ENCODE data around the gene GJB4. TPM values are rescaled to one million over a fixed set of nuclear protein-coding genes. Genes with fewer than 3 reads are reported as not detected.

Gene GJB4
- total and polyA plus RNA-seq, 2 donors, result 0.69 to 0.99 TPM

DNA sequence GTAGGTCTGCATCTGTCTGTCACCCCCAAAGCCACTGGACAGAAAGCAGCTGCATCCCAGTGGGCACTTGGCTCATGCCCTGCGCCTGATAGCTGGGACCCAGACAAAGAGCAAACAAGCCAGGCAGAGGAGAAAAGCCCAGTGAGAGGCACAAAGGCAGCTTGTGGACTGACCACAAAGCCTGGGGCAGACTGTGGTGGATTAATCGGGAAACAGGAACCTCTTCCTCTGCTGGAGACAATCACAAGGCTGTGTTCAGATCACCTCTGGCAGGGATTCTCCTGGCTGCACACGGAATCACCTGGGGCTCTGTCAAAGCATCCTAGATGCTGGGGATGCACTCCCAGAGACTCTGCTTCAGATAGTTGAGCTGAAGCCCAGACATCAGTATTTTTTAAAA, 19.9 kb upstream of the GJB4 start:
- Histone ChIP-seq H3K36me3 (ENCODE audit: insufficient read depth) (no peaks in the 10 kb centered on the region), H3K4me3 (ENCODE audit: low read depth, low read length) (no peak overlapping the region), H3K4me1 (ENCODE audit: insufficient read depth) (no peaks in the 10 kb centered on the region), H3K27ac (ENCODE audit: low read depth) (no peak overlapping the region)
- DNase-seq (ENCODE audit: extremely low spot score), result no peak
- 69% methylated on average over 3 of the region's 3 CpGs for WGBS

DNA sequence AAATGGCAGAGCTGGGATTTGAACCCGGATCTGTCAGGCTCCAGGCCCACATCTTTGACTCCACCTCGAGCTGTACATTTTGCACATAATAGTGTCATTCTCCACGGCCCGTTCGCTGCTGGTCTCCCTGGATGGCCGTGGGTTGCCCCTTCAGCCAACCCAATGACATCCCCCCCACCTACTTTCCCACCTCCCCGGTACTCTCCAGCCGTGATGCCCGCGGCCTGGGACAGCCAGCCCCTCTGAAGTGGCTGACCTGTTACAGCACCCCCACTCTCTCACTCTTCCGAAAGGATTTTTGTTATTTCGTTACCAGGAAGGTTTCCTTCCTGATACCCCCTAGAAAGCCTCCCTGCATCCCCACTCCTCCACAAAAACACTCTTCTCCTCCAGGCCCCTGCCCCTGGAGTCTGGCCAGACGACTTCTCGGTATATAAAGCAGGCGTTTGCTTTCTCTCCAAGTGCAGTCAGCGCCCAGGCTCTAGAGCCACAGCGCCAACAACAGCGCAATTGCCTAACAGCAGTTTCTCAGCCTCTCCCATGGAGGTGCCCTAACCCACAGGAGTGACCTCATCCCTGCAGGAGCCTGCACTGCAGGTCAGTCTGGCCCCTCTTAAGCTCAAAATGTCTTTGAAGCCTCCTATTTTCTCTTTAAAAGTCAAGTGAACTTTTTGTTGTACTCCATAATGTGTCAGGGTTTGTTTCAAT, 19.2 kb upstream of the GJB4 start:
- 49% methylated on average over 18 of the region's 18 CpGs for WGBS
- no peak for DNase-seq (ENCODE audit: extremely low spot score)
- Histone ChIP-seq H3K36me3 (ENCODE audit: insufficient read depth) (no peaks in the 10 kb centered on the region), H3K4me3 (ENCODE audit: low read depth, low read length) (no peak overlapping the region), H3K27ac (ENCODE audit: low read depth) (no peak overlapping the region), H3K4me1 (ENCODE audit: insufficient read depth) (no peaks in the 10 kb centered on the region)

DNA sequence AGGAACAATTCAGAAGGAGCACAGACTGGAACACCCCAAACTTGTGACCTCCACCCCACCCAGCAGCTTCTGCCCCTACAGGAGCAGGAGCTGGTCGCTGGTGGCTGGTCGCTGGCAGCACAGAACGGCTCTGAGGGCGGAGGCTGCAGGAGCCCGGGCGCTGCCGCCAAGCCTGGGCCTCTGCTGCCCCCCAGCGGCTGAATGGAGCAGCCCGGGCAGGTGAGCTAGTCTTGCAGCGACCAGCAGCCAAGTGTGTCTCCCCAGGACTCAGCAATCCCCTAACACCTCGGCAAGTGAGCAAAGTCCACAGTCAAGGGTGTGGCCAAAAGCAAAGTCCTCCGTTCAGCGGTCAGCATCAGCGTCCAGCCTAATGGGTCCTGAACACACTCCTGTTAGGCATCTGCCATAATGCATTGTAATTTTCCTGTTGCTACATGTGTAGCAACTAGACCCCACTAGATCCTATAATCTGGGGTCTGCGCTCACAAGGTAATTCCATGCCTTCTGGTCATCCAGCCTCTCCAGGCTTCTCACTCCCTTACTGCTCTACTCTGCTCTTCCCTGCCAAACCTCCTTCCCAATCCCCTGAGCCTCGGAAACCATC, 16.8 kb upstream of the GJB4 start:
- WGBS, result 13% methylated on average over 16 of the region's 16 CpGs
- Histone ChIP-seq H3K27ac (ENCODE audit: low read depth) (no peak overlapping the region), H3K4me1 (ENCODE audit: insufficient read depth) (no peaks in the 10 kb centered on the region), H3K4me3 (ENCODE audit: low read depth, low read length) (no peak overlapping the region), H3K36me3 (ENCODE audit: insufficient read depth) (no peaks in the 10 kb centered on the region)
- no peak for DNase-seq (ENCODE audit: extremely low spot score)

DNA sequence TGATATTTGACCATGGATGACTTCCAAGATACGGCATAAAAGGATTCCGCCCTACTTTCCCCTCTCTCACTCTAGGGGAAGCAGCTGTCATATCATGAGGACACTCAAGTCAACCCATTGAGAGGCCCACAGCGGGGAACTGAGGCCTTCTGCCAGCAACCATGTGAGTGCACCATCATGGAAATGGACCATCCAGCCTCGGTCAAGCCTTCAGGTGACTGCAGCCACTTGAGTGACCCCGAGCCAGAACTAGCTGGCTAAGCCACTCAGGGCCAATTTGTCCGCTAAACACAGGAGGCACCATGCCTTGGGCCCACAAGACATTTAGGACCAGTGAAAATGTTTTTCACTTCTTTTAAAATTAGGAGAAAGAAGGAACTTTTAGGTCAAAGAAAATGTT, 15.8 kb upstream of the GJB4 start:
- WGBS, result 77% methylated on average over 6 of the region's 6 CpGs
- no peak overlapping the region for H3K27ac ChIP-seq (ENCODE audit: low read depth)
- no peaks in the 10 kb centered on the region for H3K4me1 ChIP-seq (ENCODE audit: insufficient read depth)
- H3K4me3 ChIP-seq (ENCODE audit: low read depth, low read length), result no peak overlapping the region
- no peak for DNase-seq (ENCODE audit: extremely low spot score)
- H3K36me3 ChIP-seq (ENCODE audit: insufficient read depth), result no peaks in the 10 kb centered on the region

DNA sequence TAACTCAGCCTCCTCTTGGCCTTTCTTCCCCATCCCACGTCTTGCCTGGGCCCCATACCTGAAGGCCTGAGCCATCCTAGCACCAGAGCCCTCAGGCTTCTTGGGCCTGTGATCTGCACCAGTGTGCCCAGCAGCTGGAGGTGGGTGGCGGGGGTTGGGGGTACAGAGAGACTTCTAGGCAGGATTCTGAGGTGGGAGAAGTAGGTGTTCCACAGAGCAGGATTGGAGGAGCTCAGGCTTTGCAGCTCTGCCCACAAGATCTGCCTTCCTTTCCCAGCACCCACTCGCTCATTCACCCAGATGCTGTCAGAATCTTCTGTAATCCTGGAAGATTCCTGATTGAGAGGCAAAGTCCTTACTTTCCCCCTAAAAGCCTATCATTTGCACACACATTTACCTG, 14.7 kb upstream of the GJB4 start:
- Histone ChIP-seq H3K4me1 (ENCODE audit: insufficient read depth) (no peaks in the 10 kb centered on the region), H3K36me3 (ENCODE audit: insufficient read depth) (no peaks in the 10 kb centered on the region), H3K27ac (ENCODE audit: low read depth) (no peak overlapping the region), H3K4me3 (ENCODE audit: low read depth, low read length) (no peak overlapping the region)
- no peak for DNase-seq (ENCODE audit: extremely low spot score)
- 72% methylated on average over 3 of the region's 3 CpGs for WGBS

DNA sequence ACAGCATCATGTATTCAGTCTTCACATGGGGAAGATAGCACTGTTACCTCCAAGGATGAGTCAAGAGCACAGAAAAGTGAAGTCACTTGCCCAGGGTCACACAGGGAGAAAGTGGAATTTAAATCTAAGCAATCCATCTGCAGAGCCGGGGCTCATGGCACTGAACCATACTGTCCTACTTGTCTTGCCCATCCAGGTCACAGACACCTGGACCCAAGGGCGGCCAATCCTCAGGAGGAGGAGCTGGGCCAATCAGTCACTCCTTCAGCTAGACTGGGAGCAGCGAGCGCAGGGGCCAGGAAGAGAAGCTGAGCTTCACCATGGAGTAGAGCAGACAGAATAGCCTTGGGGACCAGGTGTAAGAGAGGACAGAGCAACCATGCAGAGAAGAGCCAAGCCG, 13.9 kb upstream of the GJB4 start:
- no peak overlapping the region for H3K4me3 ChIP-seq (ENCODE audit: low read depth, low read length)
- no peaks in the 10 kb centered on the region for H3K4me1 ChIP-seq (ENCODE audit: insufficient read depth)
- H3K36me3 ChIP-seq (ENCODE audit: insufficient read depth), result no peaks in the 10 kb centered on the region
- no peak for DNase-seq (ENCODE audit: extremely low spot score)
- H3K27ac ChIP-seq (ENCODE audit: low read depth), result no peak overlapping the region
- WGBS, result 83% methylated on average over 5 of the region's 5 CpGs

DNA sequence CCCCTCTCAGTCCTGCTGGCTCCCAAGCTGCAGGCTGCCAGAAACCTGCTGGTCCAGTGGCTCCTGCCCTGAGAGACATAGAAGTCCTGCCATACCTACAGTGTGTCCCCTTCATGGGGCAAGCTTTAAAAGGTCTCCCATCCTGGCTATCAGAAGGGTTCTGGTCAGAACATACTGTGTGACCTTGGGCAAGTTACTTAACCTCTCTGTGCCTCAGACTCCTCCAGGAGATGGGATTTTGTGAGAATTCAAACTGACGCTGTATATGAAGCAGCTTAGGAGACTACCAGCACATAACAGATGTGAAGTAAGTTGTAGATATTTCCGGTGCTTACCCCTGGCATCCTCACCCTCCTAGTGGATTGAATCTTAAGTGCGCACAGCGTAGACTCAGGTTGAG, 13.4 kb upstream of the GJB4 start:
- no peaks in the 10 kb centered on the region for H3K4me1 ChIP-seq (ENCODE audit: insufficient read depth)
- no peak overlapping the region for H3K4me3 ChIP-seq (ENCODE audit: low read depth, low read length)
- 88% methylated on average over 4 of the region's 4 CpGs for WGBS
- DNase-seq (ENCODE audit: extremely low spot score), result no peak
- H3K36me3 ChIP-seq (ENCODE audit: insufficient read depth), result no peaks in the 10 kb centered on the region
- no peak overlapping the region for H3K27ac ChIP-seq (ENCODE audit: low read depth)

DNA sequence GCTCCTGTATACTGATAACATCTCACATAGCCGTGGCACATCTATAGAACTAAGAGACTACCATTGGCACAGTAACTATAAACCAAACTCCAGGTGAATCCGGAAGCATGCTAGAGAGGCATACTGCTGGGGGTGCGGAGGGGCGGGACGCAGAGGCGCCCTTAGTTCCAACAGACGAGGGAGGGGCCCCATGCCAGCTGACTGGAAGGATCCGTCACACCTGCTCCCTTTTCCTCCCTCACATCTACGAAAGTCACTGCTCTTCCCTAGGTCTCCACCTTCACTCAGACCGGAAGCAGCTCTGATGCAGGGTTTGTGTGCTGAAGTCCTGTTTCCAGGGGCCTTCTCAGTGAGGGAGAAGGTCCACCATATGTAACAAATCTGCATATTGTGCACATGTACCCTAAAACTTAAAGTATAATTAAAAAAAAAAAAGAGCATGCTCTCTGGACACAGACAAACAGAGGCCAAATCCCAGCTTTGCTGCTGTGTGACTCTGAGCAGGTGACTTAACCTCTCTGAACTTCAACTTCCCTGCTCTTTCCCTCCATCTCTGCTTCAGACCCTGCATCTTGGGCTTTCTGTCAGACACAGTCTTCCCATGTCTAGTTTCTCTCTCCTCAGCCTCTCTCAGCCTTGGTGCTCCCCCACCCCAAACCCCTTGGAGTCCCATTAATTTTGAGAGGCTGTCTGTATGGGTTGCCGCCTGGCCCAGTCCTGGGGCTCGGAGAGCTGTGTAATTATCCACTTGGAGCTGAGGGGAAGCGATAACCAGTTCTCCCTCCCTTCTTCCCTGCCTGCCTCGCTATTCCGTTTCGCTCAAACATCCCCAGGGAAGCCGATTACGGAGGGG, 12.5 kb upstream of the GJB4 start:
- H3K4me1 ChIP-seq (ENCODE audit: insufficient read depth), result no peaks in the 10 kb centered on the region
- 54% methylated on average over 18 of the region's 18 CpGs for WGBS
- H3K27ac ChIP-seq (ENCODE audit: low read depth), result no peak overlapping the region
- H3K36me3 ChIP-seq (ENCODE audit: insufficient read depth), result no peaks in the 10 kb centered on the region
- DNase-seq (ENCODE audit: extremely low spot score), result no peak
- H3K4me3 ChIP-seq (ENCODE audit: low read depth, low read length), result no peak overlapping the region

DNA sequence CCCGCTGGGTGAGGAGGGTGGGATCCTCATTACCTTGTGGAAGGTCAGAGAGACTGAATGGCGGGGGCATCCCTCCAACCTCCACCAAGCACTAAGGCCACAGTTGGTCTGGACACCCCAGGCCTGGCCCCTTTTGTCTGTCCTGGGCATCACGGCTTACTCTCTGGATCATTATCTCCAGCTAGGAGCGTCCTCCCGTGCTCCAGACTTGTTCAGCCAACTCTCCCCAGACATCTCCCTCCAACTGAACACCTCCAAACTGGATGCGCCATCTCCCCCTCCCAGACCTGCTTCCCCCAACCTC, 11.9 kb upstream of the GJB4 start:
- Histone ChIP-seq H3K4me1 (ENCODE audit: insufficient read depth) (no peaks in the 10 kb centered on the region), H3K36me3 (ENCODE audit: insufficient read depth) (no peaks in the 10 kb centered on the region), H3K4me3 (ENCODE audit: low read depth, low read length) (no peak overlapping the region), H3K27ac (ENCODE audit: low read depth) (no peak overlapping the region)
- 50% methylated on average over 6 of the region's 6 CpGs for WGBS
- DNase-seq (ENCODE audit: extremely low spot score), result no peak

DNA sequence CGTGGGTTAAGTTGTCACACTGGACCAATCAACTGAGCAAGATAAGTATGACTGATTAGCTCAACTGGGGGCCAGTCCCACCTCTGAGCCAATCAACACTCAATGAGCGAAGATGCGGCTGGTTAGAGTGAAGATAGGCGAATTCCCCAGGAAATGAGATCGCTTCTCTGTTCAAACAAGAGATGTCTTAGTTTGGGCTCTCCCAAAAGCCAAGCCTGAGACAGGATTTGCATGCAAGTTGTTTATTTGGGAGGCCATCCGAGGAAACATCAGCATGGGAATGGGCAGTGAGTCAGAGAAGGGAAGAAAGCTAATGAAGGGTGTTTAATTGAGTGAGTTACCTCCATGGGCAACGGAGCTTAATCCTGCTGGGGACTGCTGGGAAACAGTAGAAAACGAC, 9.5 kb upstream of the GJB4 start:
- Histone ChIP-seq H3K27ac (ENCODE audit: low read depth) (no peak overlapping the region), H3K36me3 (ENCODE audit: insufficient read depth) (no peaks in the 10 kb centered on the region), H3K4me1 (ENCODE audit: insufficient read depth) (no peaks in the 10 kb centered on the region), H3K4me3 (ENCODE audit: low read depth, low read length) (no peak overlapping the region)
- 43% methylated on average over 8 of the region's 8 CpGs for WGBS
- no peak for DNase-seq (ENCODE audit: extremely low spot score)

DNA sequence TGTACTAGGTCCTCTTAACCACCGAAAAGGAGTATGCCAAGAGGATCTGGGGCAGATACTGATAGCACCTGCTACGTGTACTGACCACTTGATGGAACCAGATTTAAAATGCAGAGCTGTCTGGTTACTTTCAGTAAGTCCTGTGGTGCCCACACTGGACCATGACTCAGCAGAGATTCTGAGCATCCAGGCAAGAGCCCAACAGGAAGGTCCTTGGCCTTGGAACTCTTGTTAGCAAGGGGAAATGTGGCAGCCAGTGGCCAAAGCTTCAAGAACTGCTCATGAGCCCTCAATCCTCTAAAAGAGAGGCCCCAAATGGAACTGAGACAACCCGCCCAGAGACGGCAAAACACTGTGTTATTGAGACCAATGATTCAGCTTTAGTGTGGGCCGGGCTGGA, 8.9 kb upstream of the GJB4 start:
- H3K4me1 ChIP-seq (ENCODE audit: insufficient read depth), result no peaks in the 10 kb centered on the region
- no peak overlapping the region for H3K27ac ChIP-seq (ENCODE audit: low read depth)
- no peak overlapping the region for H3K4me3 ChIP-seq (ENCODE audit: low read depth, low read length)
- WGBS, result 87% methylated on average over 5 of the region's 5 CpGs
- no peaks in the 10 kb centered on the region for H3K36me3 ChIP-seq (ENCODE audit: insufficient read depth)
- DNase-seq (ENCODE audit: extremely low spot score), result no peak

DNA sequence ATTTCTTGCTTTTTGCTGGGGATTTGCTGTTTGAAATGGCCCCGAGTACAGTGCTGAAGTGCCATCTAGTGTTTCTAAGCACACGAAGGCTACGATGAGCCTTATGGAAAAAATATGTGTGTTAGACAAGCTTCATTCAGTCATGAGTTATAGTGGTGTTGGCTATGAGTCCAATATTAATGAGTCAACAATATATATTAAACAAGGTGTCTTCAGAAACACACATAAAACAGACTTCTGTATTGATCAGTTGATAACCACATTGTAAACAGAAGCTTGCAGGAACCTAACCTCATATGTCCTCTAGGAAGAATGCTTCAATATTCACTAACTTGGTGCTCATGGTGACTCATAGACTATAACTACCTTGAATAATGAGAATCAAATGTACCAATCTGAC, 6.4 kb upstream of the GJB4 start:
- Histone ChIP-seq H3K36me3 (ENCODE audit: insufficient read depth) (no peaks in the 10 kb centered on the region), H3K27ac (ENCODE audit: low read depth) (no peak overlapping the region), H3K4me3 (ENCODE audit: low read depth, low read length) (no peak overlapping the region), H3K4me1 (ENCODE audit: insufficient read depth) (no peaks in the 10 kb centered on the region)
- 66% methylated on average over 3 of the region's 3 CpGs for WGBS
- no peak for DNase-seq (ENCODE audit: extremely low spot score)

DNA sequence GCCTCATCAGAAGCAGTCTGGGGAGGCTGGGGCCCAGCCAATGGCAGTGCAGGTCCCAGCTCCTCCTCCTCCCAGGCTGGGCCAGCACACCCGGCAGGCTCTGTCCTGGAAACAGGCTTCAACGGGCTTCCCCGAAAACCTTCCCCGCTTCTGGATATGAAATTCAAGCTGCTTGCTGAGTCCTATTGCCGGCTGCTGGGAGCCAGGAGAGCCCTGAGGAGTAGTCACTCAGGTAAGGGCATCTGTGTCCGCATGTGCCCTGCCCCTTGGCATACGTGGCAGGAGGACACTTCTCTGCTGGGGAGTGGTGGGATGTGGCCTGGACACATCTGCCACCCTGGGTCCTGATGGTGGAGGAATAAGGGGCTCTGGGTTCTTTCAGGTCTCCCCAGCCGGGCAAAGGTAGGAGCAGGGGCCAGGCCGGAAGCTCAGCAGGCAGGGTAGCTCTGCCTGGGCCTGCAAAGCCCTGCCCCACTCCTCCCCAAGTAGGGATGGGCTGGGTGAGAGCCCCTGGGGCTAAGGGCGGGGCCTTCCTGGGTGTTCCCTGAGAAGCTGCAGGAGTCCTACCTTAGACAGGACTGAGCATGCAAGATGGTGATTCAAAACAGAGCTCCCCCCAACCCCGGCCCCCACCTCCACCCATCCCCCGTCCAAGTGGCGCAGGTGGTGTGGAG, 4.4 kb upstream of the GJB4 start, which contains the start of gene GJB5:
TSS of gene GJB5 (plus strand) at position 84 of the 674 bp plus-strand sequence. CDS start 2,284 bp downstream, outside the sequence.
- no peak within 1 kb of the TSS for H3K4me3 ChIP-seq (ENCODE audit: low read depth, low read length)
- H3K4me1 ChIP-seq (ENCODE audit: insufficient read depth), result no peaks in the 10 kb centered on the region
- no peak for DNase-seq (ENCODE audit: extremely low spot score)
- H3K36me3 ChIP-seq (ENCODE audit: insufficient read depth), result no peaks in the 10 kb centered on the region
- H3K27ac ChIP-seq (ENCODE audit: low read depth), result peak within 1 kb of the TSS; percentile 76
- 52% methylated on average over 13 of the region's 13 CpGs for WGBS
